Right ventricle myocardium inferior (tissue), 1 donor: Measurements from ENCODE around the gene ABCF3. TPM values are rescaled to one million over a fixed set of nuclear protein-coding genes. Genes with fewer than 3 reads are reported as not detected.
"Not testable (repeated sequence)": the region's sequence is repeated elsewhere in the genome, so short reads cannot be mapped to it uniquely, and the experiment has no call there.

ENCODE experiments used
- ATAC-seq: fragments of 200-7000 bp; cut with Tn5 transposase; one replicate; pipeline ENCODE4 v1.9.1; 2020; ENCODE audit warnings: mild to moderate bottlenecking, moderate library complexity
- DNase-seq: peaks from one replicate; pipeline ENCODE4 v3.0.0; 2021; ENCODE audit errors: missing footprints
- intact Hi-C: fragments of 100-400 bp; cut with DNase I; formaldehyde crosslinking; loops from one replicate; pipeline ENCODE4 v1.11.0; 2022
- long read RNA-seq: library from polyadenylated mRNA; unstranded; transcript quantifications from one replicate; pipeline ENCODE4 v2.0.0, GENCODE V29; 2021
- total RNA-seq: library from RNA; stranded (reverse); fragmentation: NEBNext Ultra II Directional; extraction: Animal tissue kit (Norgen Biotek cat#: 25700); gene quantifications from one replicate; pipeline ENCODE4 v1.2.1, GENCODE V29; 2021
- donor health status: DM: no; HTN: yes; CAD: no; lungs with severe emphysema.

ABCF3 gene
- total RNA-seq, result 68.2 TPM
- long read RNA-seq, transcript ABCF3-203 (21 exons, 2,624 nt), result major isoform, 62 of 78 reads
- long read RNA-seq, partial matches to known transcripts, result 3 of 78 reads
- long read RNA-seq, other reads (novel, unspliced or antisense), result 13 of 78 reads

DNA sequence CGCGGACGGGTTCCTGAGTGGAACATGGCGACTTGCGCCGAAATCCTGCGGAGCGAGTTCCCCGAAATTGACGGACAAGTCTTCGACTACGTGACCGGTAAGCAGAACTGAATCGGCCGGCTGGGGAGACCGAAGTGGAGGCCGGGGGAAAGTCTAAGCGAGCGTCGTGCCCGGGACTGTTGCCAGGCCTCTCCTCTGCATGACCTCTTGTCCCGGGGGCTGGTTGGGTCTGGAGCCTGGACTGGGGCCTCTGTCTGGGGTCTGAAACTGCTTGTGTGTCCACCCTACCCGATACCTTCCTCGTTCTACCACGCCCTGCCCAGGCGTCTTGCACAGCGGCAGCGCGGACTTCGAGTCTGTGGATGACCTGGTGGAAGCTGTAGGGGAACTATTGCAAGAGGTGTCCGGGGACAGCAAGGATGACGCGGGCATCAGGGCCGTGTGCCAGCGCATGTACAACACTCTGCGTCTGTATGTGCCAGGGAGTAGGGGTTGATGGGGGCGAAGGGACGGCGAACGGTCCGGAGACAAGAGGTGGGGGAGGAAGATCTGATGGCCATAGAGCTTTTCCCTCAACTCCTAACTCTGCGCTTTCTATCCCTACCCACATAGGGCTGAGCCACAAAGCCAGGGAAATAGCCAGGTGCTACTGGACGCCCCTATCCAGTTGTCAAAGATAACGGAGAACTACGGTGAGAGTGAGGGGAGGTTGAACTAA lies at the start of gene ABCF3:
Gene ABCF3 (plus strand): TSS at position 16 of the 718 bp plus-strand sequence. CDS start 9 bp downstream, at position 25.
- peak; percentile 14 for ATAC-seq
- DNase-seq, result peak; percentile 83
- intact Hi-C loops, result loop anchor here (1.0 to 10.0 kb wide), 5 partner anchors 32 to 172 kb away; partner anchors contain the start of genes ABCC5, ALG3, DVL3 and EEF1AKMT4

- DNase-seq (no peak), ATAC-seq (no peak)
- intact Hi-C loops, result loop anchor here (10.0 kb wide), 1 partner anchor 246 kb away; no protein-coding TSS in a partner anchor
Observed at GRCh38 chr3:184140436-184140835, 45.6 kb upstream of the ABCF3 start.

GRCh38 chr3:184142199-184142598 lies 43.8 kb upstream of the ABCF3 start:
- DNase-seq (no peak), ATAC-seq (no peak)

DNA sequence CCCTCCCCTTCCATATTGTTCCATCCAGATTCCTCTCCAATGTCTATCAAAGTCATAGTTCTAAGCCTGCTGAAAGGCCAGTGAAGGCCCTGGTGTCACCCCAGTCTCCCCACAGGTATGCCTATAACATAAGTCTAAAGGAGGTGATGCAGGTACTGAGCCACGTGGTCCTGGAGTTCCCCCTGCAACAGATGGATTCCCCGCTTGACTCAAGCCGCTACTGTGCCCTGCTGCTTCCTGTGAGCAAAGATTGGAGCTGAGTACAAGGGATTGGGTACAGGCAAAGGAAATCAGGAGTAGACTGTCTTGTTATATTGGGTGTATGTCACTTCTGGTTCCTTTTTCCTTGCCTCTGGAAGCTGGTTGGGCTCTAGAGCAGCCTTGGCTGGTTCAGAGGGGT lies 42.7 kb upstream of the ABCF3 start:
- ATAC-seq (no peak), DNase-seq (no peak)
- intact Hi-C loops, result loop anchor here (10.0 kb wide), 1 partner anchor 249 kb away; no protein-coding TSS in a partner anchor

More at GRCh38 chr3:184142199-184142598, 43.8 kb upstream of the ABCF3 start:
- intact Hi-C loops, result loop anchor here (10.0 kb wide), 1 partner anchor 247 kb away; no protein-coding TSS in a partner anchor

DNA sequence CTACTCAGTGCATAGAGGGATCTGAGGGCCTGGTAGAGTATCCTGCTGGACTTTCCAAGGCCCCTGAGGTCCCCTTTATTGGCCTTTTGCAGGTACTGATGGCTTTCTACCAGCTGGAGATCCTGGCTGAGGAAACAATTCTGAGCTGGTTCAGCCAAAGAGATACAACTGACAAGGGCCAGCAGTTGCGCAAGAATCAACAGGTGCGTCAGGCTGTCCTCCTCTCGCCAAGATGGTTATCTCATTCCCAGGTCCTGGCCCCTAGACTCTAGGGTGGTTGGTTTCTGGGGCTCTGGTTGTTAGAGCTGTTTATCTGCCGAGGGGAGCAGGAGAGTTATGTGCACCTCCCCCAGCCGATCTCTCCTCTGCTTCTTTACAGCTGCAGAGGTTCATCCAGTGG lies 41.5 kb upstream of the ABCF3 start:
- intact Hi-C loops, result loop anchor here (10.0 kb wide), 1 partner anchor 250 kb away; no protein-coding TSS in a partner anchor
- DNase-seq, result no peak
- ATAC-seq, result no peak

DNA sequence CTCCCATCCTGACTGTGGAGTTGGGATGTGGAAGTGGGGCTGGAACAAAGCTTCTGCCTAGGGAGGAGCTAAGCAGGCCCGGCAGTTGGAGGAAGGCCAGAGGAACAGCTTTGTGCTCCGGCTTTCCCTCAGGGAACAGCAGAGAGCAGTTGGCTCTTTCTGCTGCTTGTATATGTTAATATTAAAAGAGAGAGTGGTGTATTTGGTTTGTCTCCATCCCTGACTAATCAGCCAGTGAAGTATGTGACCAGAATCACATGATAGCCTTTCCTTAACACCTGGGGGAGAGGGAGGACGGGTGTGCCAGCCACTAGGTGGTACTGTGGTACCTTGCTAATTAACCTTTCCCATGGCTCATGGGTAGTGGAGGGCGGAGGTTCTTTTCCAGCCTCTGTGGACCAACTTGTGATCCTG lies 40.9 kb upstream of the ABCF3 start:
- DNase-seq, result no peak
- intact Hi-C loops, result loop anchor here (10.0 kb wide), 1 partner anchor 250 kb away; no protein-coding TSS in a partner anchor
- ATAC-seq, result peak; percentile 73

- ATAC-seq (no peak), DNase-seq (no peak)
- intact Hi-C loops, result loop anchor here (10.0 kb wide), 1 partner anchor 251 kb away; no protein-coding TSS in a partner anchor
Observed at GRCh38 chr3:184145751-184146270, 40.2 kb upstream of the ABCF3 start.

GRCh38 chr3:184148076-184148475 lies 37.9 kb upstream of the ABCF3 start:
- DNase-seq, result no peak
- intact Hi-C loops, result loop anchor here (10.0 kb wide), 1 partner anchor 253 kb away; no protein-coding TSS in a partner anchor
- ATAC-seq, result no peak

- DNase-seq (no peak), ATAC-seq (no peak)
- intact Hi-C loops, result loop anchor here (10.0 kb wide), 1 partner anchor 254 kb away; no protein-coding TSS in a partner anchor
Observed at GRCh38 chr3:184149123-184149522, 36.9 kb upstream of the ABCF3 start.

- not testable (repeated sequence) for ATAC-seq, DNase-seq
- intact Hi-C loops, result loop anchor here (10.0 kb wide), 1 partner anchor 255 kb away; no protein-coding TSS in a partner anchor
Observed at GRCh38 chr3:184149770-184150169, 36.2 kb upstream of the ABCF3 start.

DNA sequence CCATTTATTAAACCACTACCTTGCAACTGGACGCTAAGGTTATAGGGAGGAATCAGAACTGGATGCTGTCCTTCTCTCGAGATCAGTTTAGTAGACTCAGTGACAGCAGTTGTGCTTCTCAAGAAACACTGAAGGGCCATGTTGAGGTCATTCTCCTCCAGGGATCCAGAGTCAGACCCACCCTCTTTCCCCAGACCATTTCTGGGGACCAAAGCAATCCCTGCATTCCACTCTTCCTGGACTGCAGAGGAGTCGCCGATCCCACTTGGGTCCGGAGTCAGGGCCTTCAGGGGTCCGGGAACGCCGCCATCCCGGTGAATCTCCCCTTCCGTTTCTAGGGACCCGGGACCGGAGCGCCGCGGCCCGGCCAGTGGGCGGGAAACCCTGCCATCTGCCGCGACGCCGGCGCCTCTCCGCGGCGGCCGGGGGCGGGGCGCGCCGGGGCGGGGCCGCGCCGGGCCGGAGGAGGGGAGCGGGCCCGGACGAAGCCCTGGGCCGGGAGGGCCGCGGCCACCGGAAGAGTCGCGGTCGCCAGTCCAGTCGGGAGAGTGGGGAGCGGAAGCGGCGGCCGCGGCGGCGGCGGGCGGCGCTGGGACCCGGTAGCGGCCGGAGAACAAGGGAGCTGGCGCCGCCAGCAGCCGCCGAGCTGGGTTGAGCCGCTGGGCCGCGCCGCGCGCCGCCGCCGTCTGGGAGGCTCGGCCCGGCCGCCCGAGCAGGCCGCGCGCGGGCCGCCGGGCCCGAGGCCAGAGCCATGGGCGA lies 30.9 kb upstream of the ABCF3 start, which contains the start of gene DVL3:
Gene DVL3 (plus strand): TSS at position 493 of the 759 bp plus-strand sequence. CDS start 259 bp downstream, at position 752.
- ATAC-seq, result peak; percentile 90
- intact Hi-C loops, result loop anchor here (1.0 to 2.0 kb wide), 4 partner anchors 20 to 94 kb away; partner anchors contain the start of genes ABCF3, AP2M1, EEF1AKMT4 and EIF2B5
- peak; percentile 85 for DNase-seq

DNA sequence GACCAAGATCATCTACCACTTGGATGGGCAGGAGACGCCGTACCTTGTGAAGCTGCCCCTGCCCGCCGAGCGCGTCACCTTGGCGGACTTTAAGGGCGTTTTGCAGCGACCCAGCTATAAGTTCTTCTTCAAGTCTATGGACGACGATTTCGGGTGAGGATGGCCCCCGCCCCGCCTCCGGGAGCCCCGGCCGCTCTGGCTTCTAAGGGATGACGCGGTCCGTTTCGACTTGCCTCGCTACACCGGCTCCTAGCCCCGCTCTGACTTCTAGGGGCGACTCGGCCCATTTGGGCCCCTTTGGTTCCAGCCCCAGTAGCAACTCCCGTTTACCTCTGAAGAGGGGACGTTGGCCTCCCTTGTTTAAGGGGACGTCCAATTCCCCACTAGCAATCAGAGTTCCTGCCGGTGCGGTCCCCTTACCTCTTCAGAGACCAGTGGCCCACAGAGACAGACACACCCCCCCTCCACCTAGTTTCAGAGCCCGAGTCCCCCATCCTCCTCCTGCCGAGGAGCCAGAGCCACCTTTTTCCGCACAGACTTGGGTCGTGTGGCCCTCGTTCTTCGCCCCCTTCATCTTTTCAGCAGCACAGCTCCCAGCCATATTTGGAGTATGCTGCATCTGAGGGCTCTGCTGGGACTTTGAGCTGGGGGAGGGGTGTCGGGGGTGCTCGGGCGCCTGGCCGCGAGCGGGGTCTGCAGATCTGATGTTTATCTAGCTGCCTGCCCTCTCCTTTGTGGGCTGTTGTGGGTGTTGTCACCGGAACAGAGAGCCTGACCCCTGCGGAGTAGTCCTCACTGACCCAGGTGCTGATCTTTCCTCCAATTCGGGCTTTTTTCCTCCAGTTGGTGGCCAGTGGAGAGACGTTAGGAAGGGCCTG lies 30.1 kb upstream of the ABCF3 start:
- no peak for DNase-seq
- ATAC-seq, result peak; percentile 6
- intact Hi-C loops, result loop anchor here (1.0 to 2.0 kb wide), 4 partner anchors 19 to 93 kb away; partner anchors contain the start of genes ABCF3, AP2M1, EEF1AKMT4 and EIF2B5

- DNase-seq, result no peak
- peak; percentile 57 for ATAC-seq
- intact Hi-C loops, result no loop called here
Observed at GRCh38 chr3:184156522-184156955, 29.5 kb upstream of the ABCF3 start.

- no peak for ATAC-seq
- intact Hi-C loops, result no loop called here
- DNase-seq, result no peak
Observed at GRCh38 chr3:184157206-184157605, 28.8 kb upstream of the ABCF3 start.

- ATAC-seq (no peak), DNase-seq (no peak)
- intact Hi-C loops, result no loop called here
Observed at GRCh38 chr3:184158404-184158803, 27.6 kb upstream of the ABCF3 start.

DNA sequence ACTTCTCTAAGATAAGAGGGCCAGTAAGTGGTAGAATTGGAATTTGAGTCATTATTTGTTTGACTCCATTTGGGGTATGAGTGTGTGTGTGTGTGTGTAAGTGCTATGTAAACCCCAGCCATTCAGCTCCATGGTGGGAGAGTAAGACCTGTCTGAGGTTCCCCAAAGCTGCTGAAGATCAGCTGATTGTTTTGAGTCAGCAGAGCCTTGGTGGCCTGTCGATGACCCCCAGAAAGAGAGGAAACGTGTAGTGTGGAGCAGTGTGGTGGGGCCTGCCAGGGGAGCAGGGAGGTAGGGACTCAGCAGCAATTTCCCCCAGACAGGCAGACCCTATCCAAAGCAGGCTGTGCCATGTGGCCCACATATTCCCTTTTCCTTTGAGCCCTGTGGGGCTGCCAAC lies 25.5 kb upstream of the ABCF3 start:
- DNase-seq (no peak), ATAC-seq (peak; percentile 1)
- intact Hi-C loops, result no loop called here

DNA sequence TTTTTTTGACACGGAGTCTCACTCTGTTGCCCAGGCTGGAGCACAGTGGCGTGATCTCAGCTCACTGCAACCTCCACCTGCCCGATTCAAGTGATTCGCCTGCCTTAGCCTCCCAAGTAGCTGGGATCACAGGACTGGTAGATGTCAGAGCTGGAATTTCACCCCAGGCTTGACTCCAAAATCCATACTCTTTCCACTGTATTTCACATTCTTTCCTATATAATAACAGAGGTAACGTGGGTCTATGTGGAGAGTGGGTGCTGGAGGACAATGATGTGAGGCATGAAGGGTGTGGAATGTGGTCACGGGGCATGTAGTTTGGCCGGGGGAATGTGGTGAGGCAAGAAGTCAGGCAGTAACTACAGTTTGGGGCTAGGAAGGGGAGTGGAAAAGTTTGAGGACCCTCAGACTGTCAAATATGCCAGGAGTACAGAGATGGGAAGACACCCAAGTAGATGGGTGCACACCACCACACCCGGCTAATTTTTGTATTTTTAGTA lies 23.4 kb upstream of the ABCF3 start:
- intact Hi-C loops, DNase-seq: not testable (repeated sequence)
- peak; percentile 29 for ATAC-seq
